K562 (cell line): ENCODE measurements around the gene FADS6. TPM values are rescaled to one million over a fixed set of nuclear protein-coding genes. Genes with fewer than 3 reads are reported as not detected.

Source experiments
- BRD9 ChIP-seq: fragments of 450-650 bp; IDR thresholded peaks from 2 replicates; pipeline ENCODE4 v1.6.1; 2018; ENCODE audit warnings: low read depth; ENCODE audit not compliant: partially characterized antibody
- CBFA2T3 ChIP-seq: fragments of 450-650 bp; IDR thresholded peaks from 2 replicates; pipeline ENCODE4 v1.6.1; 2017
- CHAMP1 ChIP-seq: fragments of 450-650 bp; IDR thresholded peaks from 2 replicates; pipeline ENCODE4 v1.6.1; 2016; ENCODE audit warnings: mild to moderate bottlenecking
- DDX20 ChIP-seq: fragments of 450-650 bp; IDR thresholded peaks from 2 replicates; pipeline ENCODE4 v1.6.1; 2016; ENCODE audit warnings: missing genetic modification characterization, low read depth, mild to moderate bottlenecking, missing compliant biosample characterization, moderate library complexity
- DPF2 ChIP-seq: fragments of 450-650 bp; IDR thresholded peaks from 2 replicates; pipeline ENCODE4 v1.6.1; 2016
- HOMEZ ChIP-seq: fragments of 250-450 bp; sonication (Bioruptor Pico); IDR thresholded peaks from 2 replicates; pipeline ENCODE4 v1.4.0; 2020; ENCODE audit warnings: mild to moderate bottlenecking, moderate library complexity
- HSF4 ChIP-seq: fragments of 250-450 bp; sonication (Bioruptor Pico); IDR thresholded peaks from 2 replicates; pipeline ENCODE4 v2.1.2; 2022; ENCODE audit warnings: mild to moderate bottlenecking, moderate library complexity, borderline replicate concordance
- MYNN ChIP-seq, 2 experiments: sonication (generic); formaldehyde crosslinking in 1 of 2; IDR thresholded peaks; 2 replicates each; pipeline versions ENCODE4 v1.5.0 to v1.6.1; 2016 to 2020; ENCODE audit warnings: antibody characterized with exemption in 1 of 2, missing genetic modification reagents in 1 of 2
- PCBP2 ChIP-seq: fragments of 200-400 bp; formaldehyde crosslinking; IDR thresholded peaks from 2 replicates; pipeline ENCODE4 v1.6.1; 2018; ENCODE audit warnings: low read length, low read depth, mild to moderate bottlenecking, moderate library complexity; ENCODE audit not compliant: poor library complexity, severe bottlenecking
- PHF8 ChIP-seq: fragments of 200-600 bp; sonication (generic); IDR thresholded peaks from 2 replicates; pipeline ENCODE4 v1.6.1; 2012; ENCODE audit warnings: mixed run types, mild to moderate bottlenecking, inconsistent platforms, low read length, moderate library complexity, borderline replicate concordance
- RBBP5 ChIP-seq: fragments of 200-600 bp; sonication (generic); IDR thresholded peaks from 2 replicates; pipeline ENCODE4 v1.6.1; 2012; ENCODE audit warnings: borderline replicate concordance, mild to moderate bottlenecking, low read length, control low read depth, inconsistent platforms; ENCODE audit not compliant: insufficient read depth, poor library complexity, severe bottlenecking
- SAFB2 ChIP-seq: fragments of 200-400 bp; formaldehyde crosslinking; IDR thresholded peaks from 2 replicates; pipeline ENCODE4 v1.6.1; 2018; ENCODE audit warnings: borderline replicate concordance, low read length, low read depth, moderate library complexity; ENCODE audit not compliant: severe bottlenecking
- SMAD2 ChIP-seq: fragments of 150-350 bp; IDR thresholded peaks from 2 replicates; pipeline ENCODE4 v1.6.1; 2014; ENCODE audit warnings: low read depth, mild to moderate bottlenecking, low read length
- SMARCA4 ChIP-seq: fragments of 450-650 bp; IDR thresholded peaks from 2 replicates; pipeline ENCODE4 v1.6.1; 2016
- SMARCE1 ChIP-seq: fragments of 450-650 bp; IDR thresholded peaks from 2 replicates; pipeline ENCODE4 v1.7.1; 2016; ENCODE audit warnings: mild to moderate bottlenecking
- TAF15 ChIP-seq: fragments of 200-400 bp; formaldehyde crosslinking; IDR thresholded peaks from 2 replicates; pipeline ENCODE4 v1.6.1; 2017; ENCODE audit warnings: mild to moderate bottlenecking, low read depth, low read length, moderate library complexity
- XRCC4 ChIP-seq: IDR thresholded peaks from one replicate; pipeline ENCODE4 v1.6.1; 2011; ENCODE audit not compliant: insufficient read depth, insufficient read length; ENCODE audit errors: extremely low read depth
- XRCC5 ChIP-seq: fragments of 200-400 bp; formaldehyde crosslinking; IDR thresholded peaks from 2 replicates; pipeline ENCODE4 v1.6.1; 2017; ENCODE audit warnings: low read depth, mild to moderate bottlenecking, low read length
- ZFP36 ChIP-seq: fragments of 150-350 bp; IDR thresholded peaks from 2 replicates; pipeline ENCODE4 v1.6.1; 2018; ENCODE audit warnings: low read length, low read depth; ENCODE audit not compliant: partially characterized antibody
- ZNF143 ChIP-seq: sonication (generic); formaldehyde crosslinking; IDR thresholded peaks from 2 replicates; pipeline ENCODE4 v1.9.0; 2022; ENCODE audit warnings: mild to moderate bottlenecking, missing genetic modification reagents
- ZNF197 ChIP-seq: fragments of 200-800 bp; sonication (Bioruptor generic); IDR thresholded peaks from 2 replicates; pipeline ENCODE4 v1.6.1; 2016; ENCODE audit warnings: low read depth, missing genetic modification characterization, missing compliant biosample characterization
- ZNF75A ChIP-seq: fragments of 450-650 bp; formaldehyde crosslinking; IDR thresholded peaks from 2 replicates; pipeline ENCODE4 v1.4.0; 2020; ENCODE audit warnings: mild to moderate bottlenecking
- ZNF780A ChIP-seq: fragments of 250-450 bp; sonication (Bioruptor Pico); IDR thresholded peaks from 2 replicates; pipeline ENCODE4 v1.5.0; 2021; ENCODE audit warnings: mild to moderate bottlenecking
- polyA plus RNA-seq, 8 experiments: library from polyadenylated mRNA; depleted of rRNA in 4 of 8; stranded (reverse) in 5 of 8; unstranded in 3 of 8; fragments of >200 nt; fragmentation: Nextera tagmentation in 2 of 8; fragmentation: Illumina TruSeq in 1 of 8; extraction: Ambion mirVana in 2 of 8; extraction: Trizol in 1 of 8; gene quantifications; 2 replicates each; pipeline versions ENCODE4 v1.2.1 to v1.2.3, GENCODE V29; 2011 to 2014; ENCODE audit warnings: inconsistent platforms in 1 of 8, missing spikeins in 1 of 8
- total RNA-seq, 7 experiments: library from RNA; depleted of rRNA in 6 of 7; stranded (reverse); fragments of >200 nt in 6 of 7; fragmentation: Illumina TruSeq in 2 of 7; extraction: Trizol in 2 of 7; gene quantifications; 2 replicates each; pipeline versions ENCODE4 v1.2.1 to v1.2.3, GENCODE V29; 2011 to 2021; ENCODE audit warnings: low replicate concordance in 1 of 7
- TF ChIP-seq, protein P1 (sequence below): fragments of 450-650 bp; formaldehyde crosslinking; IDR thresholded peaks from 2 replicates; pipeline ENCODE4 v1.4.0; 2020; ENCODE audit warnings: mild to moderate bottlenecking, mixed read lengths

The FADS6 gene
- total and polyA plus RNA-seq, 9 of the 15 experiments (the other 6 are each of a cell fraction or from before 2014, with no cell fraction given) = 0.18 to 0.22 TPM; not detected in 7

- TF ChIP-seq ZNF143 (CRISPR knock-in tag) (no peak), XRCC4 (no peak), XRCC5 (no peak), HSF4 (CRISPR knock-in tag) (0 out of 2 replicates have a peak, but pooled peaks have one; percentile 67), SAFB2 (no peak), MYNN (IDR thresholded peaks at IDR 0.05) (no peak), MYNN (CRISPR knock-in tag; IDR thresholded peaks at IDR 0.05) (no peak), ZNF75A (CRISPR knock-in tag) (no peak), BRD9 (peak; percentile 94), ZNF197 (CRISPR knock-in tag) (peak; percentile 87), CBFA2T3 (peak; percentile 79), HOMEZ (0 out of 2 replicates have a peak, but pooled peaks have one; percentile 3), TAF15 (no peak), CHAMP1 (no peak), DPF2 (peak; percentile 87), ZFP36 (no peak), RBBP5 (peak; percentile 63), SMAD2 (no peak), PCBP2 (no peak), SMARCE1 (peak; percentile 74), PHF8 (peak; percentile 27; the same call in 1 of the 2 replicates), DDX20 (tag) (0 out of 2 replicates have a peak, but pooled peaks have one; percentile 37), SMARCA4 (peak; percentile 79; the same call in 1 of the 2 replicates), ZNF780A (CRISPR knock-in tag) (no peak)
- TF ChIP-seq, protein P1, sequence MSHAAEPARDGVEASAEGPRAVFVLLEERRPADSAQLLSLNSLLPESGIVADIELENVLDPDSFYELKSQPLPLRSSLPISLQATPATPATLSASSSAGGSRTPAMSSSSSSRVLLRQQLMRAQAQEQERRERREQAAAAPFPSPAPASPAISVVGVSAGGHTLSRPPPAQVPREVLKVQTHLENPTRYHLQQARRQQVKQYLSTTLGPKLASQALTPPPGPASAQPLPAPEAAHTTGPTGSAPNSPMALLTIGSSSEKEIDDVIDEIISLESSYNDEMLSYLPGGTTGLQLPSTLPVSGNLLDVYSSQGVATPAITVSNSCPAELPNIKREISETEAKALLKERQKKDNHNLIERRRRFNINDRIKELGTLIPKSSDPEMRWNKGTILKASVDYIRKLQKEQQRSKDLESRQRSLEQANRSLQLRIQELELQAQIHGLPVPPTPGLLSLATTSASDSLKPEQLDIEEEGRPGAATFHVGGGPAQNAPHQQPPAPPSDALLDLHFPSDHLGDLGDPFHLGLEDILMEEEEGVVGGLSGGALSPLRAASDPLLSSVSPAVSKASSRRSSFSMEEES = no peak
Measured at GRCh38 chr17:74875977-74876593, 17.3 kb downstream of the FADS6 start (continued).
